ENCODE results near the gene APOBEC3G.

APOBEC3G gene

GRCh38 chr22:39087098-39087497, 10.0 kb downstream of the APOBEC3G start:
- POLR2A ChIA-PET, result no interaction called here
- DNase-seq (ENCODE audit: extremely low spot score), result no peak
- CTCF ChIA-PET, result no interaction called here
- TF ChIP-seq L3MBTL2 (conservative IDR thresholded peaks at IDR 0.05), result no peak
- no peak for TF ChIP-seq FOXA1 (IDR thresholded peaks at IDR 0.05)
- TF ChIP-seq LEF1 (IDR thresholded peaks at IDR 0.05; ENCODE audit: borderline replicate concordance), result no peak
- no peak for TF ChIP-seq HDGF (IDR thresholded peaks at IDR 0.05; ENCODE audit: borderline replicate concordance)
- no peak for TF ChIP-seq NFRKB (IDR thresholded peaks at IDR 0.05)
- TF ChIP-seq BHLHE40 (IDR thresholded peaks at IDR 0.05; ENCODE audit: borderline replicate concordance), result no peak
- no peak for TF ChIP-seq CTBP1 (IDR thresholded peaks at IDR 0.05; ENCODE audit: borderline replicate concordance)
- no peak for TF ChIP-seq ELF4 (IDR thresholded peaks at IDR 0.05)
- no peak for TF ChIP-seq ARNT (IDR thresholded peaks at IDR 0.05)
- TF ChIP-seq FOXK2 (IDR thresholded peaks at IDR 0.05), result no peak
- TF ChIP-seq, protein P1, sequence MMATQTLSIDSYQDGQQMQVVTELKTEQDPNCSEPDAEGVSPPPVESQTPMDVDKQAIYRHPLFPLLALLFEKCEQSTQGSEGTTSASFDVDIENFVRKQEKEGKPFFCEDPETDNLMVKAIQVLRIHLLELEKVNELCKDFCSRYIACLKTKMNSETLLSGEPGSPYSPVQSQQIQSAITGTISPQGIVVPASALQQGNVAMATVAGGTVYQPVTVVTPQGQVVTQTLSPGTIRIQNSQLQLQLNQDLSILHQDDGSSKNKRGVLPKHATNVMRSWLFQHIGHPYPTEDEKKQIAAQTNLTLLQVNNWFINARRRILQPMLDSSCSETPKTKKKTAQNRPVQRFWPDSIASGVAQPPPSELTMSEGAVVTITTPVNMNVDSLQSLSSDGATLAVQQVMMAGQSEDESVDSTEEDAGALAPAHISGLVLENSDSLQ (IDR thresholded peaks at IDR 0.05), result no peak
- no peak for TF ChIP-seq FOXM1 (IDR thresholded peaks at IDR 0.05; ENCODE audit: borderline replicate concordance)

DNA sequence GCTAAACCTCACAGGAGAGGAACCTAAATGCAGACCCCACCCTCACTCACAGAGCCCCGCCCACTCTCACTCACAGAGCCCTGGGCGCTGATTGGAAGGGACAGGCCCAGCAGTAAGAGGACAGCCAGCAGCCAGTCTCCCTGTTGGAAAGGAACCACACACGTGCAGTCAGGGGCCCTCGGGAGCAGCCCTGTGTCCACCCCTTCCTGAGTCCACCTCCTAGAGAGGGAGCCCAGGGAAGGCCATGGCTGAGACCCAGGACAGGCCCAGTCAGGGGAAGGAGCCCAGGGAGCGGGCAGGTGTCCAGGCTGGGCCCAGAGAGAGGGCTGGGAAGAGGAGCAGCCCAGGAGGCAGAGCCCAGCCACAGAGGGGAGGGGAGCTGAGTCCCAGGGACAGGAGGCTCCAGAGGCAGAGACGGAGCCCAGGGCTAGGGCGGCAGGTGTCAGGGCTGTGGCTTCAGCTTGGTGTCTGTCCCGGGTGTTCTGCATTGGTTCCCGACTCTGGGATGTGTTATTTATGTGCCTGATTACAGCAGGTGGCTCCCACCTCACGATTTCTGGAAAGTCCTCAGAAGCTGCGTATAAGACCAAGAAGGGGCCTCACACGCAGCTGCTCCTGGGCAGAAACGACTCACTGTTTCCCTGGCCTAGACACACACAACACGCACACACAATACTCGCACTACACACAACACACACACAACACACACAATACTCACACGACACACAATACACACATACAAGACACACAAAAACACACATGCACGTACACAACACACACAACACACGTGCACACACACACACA, 11.0 kb downstream of the APOBEC3G start:
- POLR2A ChIA-PET, result interaction anchor here (1.1 to 1.2 kb wide), 3 partner anchors 15 to 231 kb away, joined by 3 to 5 read pairs (median 3); partner anchors contain the start of gene RPL3
- CTCF ChIA-PET, result no interaction called here
- no peak for TF ChIP-seq ARNT (IDR thresholded peaks at IDR 0.05)
- no peak for TF ChIP-seq CTBP1 (IDR thresholded peaks at IDR 0.05; ENCODE audit: borderline replicate concordance)
- no peak for TF ChIP-seq SP1 (IDR thresholded peaks at IDR 0.05)
- no peak for TF ChIP-seq ELF4 (IDR thresholded peaks at IDR 0.05)
- no peak for TF ChIP-seq BHLHE40 (IDR thresholded peaks at IDR 0.05; ENCODE audit: borderline replicate concordance)
- TF ChIP-seq, protein P1 (IDR thresholded peaks at IDR 0.05), result no peak
- no peak for TF ChIP-seq NFRKB (IDR thresholded peaks at IDR 0.05)
- TF ChIP-seq SUZ12 (IDR thresholded peaks at IDR 0.05), result no peak
- TF ChIP-seq ZNF384 (IDR thresholded peaks at IDR 0.05), result no peak
- TF ChIP-seq L3MBTL2 (conservative IDR thresholded peaks at IDR 0.05), result no peak
- no peak for TF ChIP-seq FOXK2 (IDR thresholded peaks at IDR 0.05)
- TF ChIP-seq HDGF (IDR thresholded peaks at IDR 0.05; ENCODE audit: borderline replicate concordance), result no peak
- no peak for TF ChIP-seq LEF1 (IDR thresholded peaks at IDR 0.05; ENCODE audit: borderline replicate concordance)
- no peak for TF ChIP-seq TARDBP (IDR thresholded peaks at IDR 0.05)
- no peak for TF ChIP-seq FOXM1 (IDR thresholded peaks at IDR 0.05; ENCODE audit: borderline replicate concordance)
- TF ChIP-seq FOXA1 (IDR thresholded peaks at IDR 0.05), result no peak
- no peak for DNase-seq (ENCODE audit: extremely low spot score)

- DNase-seq (ENCODE audit: extremely low spot score), result no peak
- POLR2A ChIA-PET, result interaction anchor here (0.5 to 1.2 kb wide), 4 partner anchors 15 to 231 kb away, joined by 3 to 5 read pairs (median 3); partner anchors contain the start of gene RPL3
- TF ChIP-seq TARDBP (IDR thresholded peaks at IDR 0.05) (no peak), FOXM1 (IDR thresholded peaks at IDR 0.05; ENCODE audit: borderline replicate concordance) (no peak), BHLHE40 (IDR thresholded peaks at IDR 0.05; ENCODE audit: borderline replicate concordance) (no peak), CTBP1 (IDR thresholded peaks at IDR 0.05; ENCODE audit: borderline replicate concordance) (no peak), LEF1 (IDR thresholded peaks at IDR 0.05; ENCODE audit: borderline replicate concordance) (no peak), ZNF384 (IDR thresholded peaks at IDR 0.05) (no peak)
- CTCF ChIA-PET, result no interaction called here
Measured at GRCh38 chr22:39088685-39089032, 11.6 kb downstream of the APOBEC3G start.

- ChIA-PET POLR2A (no interaction called here), CTCF (no interaction called here)
- no peak for TF ChIP-seq ARNT (IDR thresholded peaks at IDR 0.05)
- no peak for TF ChIP-seq FOXK2 (IDR thresholded peaks at IDR 0.05)
- TF ChIP-seq TARDBP (IDR thresholded peaks at IDR 0.05), result no peak
- DNase-seq (ENCODE audit: extremely low spot score), result no peak
Measured at GRCh38 chr22:39089928-39090327, 12.9 kb downstream of the APOBEC3G start.

GRCh38 chr22:39090426-39091064, 13.5 kb downstream of the APOBEC3G start:
- CTCF ChIA-PET, result no interaction called here
- TF ChIP-seq FOXA1 (IDR thresholded peaks at IDR 0.05), result no peak
- no peak for TF ChIP-seq ELF4 (IDR thresholded peaks at IDR 0.05)
- no peak for TF ChIP-seq TARDBP (IDR thresholded peaks at IDR 0.05)
- no peak for TF ChIP-seq NFRKB (IDR thresholded peaks at IDR 0.05)
- no peak for TF ChIP-seq ZNF384 (IDR thresholded peaks at IDR 0.05)
- no peak for TF ChIP-seq SUZ12 (IDR thresholded peaks at IDR 0.05)
- TF ChIP-seq L3MBTL2 (conservative IDR thresholded peaks at IDR 0.05), result no peak
- TF ChIP-seq CTBP1 (IDR thresholded peaks at IDR 0.05; ENCODE audit: borderline replicate concordance), result no peak
- no peak for TF ChIP-seq SP1 (IDR thresholded peaks at IDR 0.05)
- no peak for TF ChIP-seq FOXM1 (IDR thresholded peaks at IDR 0.05; ENCODE audit: borderline replicate concordance)
- no peak for DNase-seq (ENCODE audit: extremely low spot score)
- POLR2A ChIA-PET, result no interaction called here

- TF ChIP-seq ARNT (IDR thresholded peaks at IDR 0.05), result no peak
- ChIA-PET POLR2A (no interaction called here), CTCF (no interaction called here)
- DNase-seq (ENCODE audit: extremely low spot score), result no peak
Measured at GRCh38 chr22:39091126-39092081, 14.3 kb downstream of the APOBEC3G start.

Data from HEK293T (cell line).